Stomach (tissue), 9 donors: Measurements from ENCODE around the gene HEPACAM2. TPM values are rescaled to one million over a fixed set of nuclear protein-coding genes. Genes with fewer than 3 reads are reported as not detected.

ENCODE experiments used
- DNase-seq, 2 donors: peaks; one replicate each; pipeline versions ENCODE4 v3.0.0 to v3.0.0-alpha.2; 2013 to 2019
- H3K27ac ChIP-seq, 5 donors: fragments of 200-600 bp in 4 of 5; sonication (generic) in 4 of 5; one replicate each; pipeline ENCODE4 v1.5.1; 2013 to 2019; ENCODE audit warnings: mild to moderate bottlenecking in 1 of 5, moderate library complexity in 1 of 5
- H3K27me3 ChIP-seq, 3 donors: fragments of 200-600 bp; sonication (generic); one replicate each; pipeline ENCODE4 v1.5.1; 2017 to 2019; ENCODE audit warnings: mixed run types in 1 of 3
- H3K36me3 ChIP-seq, 4 donors: fragments of 200-600 bp; sonication (generic); 1 replicate in 3 of 4; 2 replicates in 1 of 4; pipeline ENCODE4 v1.5.1; 2016 to 2019
- H3K4me1 ChIP-seq, 4 donors: fragments of 200-600 bp; sonication (generic); one replicate each; pipeline ENCODE4 v1.5.1; 2016 to 2019
- H3K4me3 ChIP-seq, 4 donors: fragments of 200-600 bp; sonication (generic) in 3 of 4; one replicate each; pipeline ENCODE4 v1.5.1; 2016 to 2019; ENCODE audit warnings: mild to moderate bottlenecking in 1 of 4
- H3K9me3 ChIP-seq, 4 donors: fragments of 200-600 bp; sonication (generic); one replicate each; pipeline ENCODE4 v1.5.1; 2016 to 2019
- CTCF ChIP-seq, 7 experiments: fragments of 450-650 bp in 4 of 7; fragments of 200-600 bp in 3 of 7; sonication (generic) in 3 of 7; IDR thresholded peaks; one replicate each; pipeline ENCODE4 v1.5.1; 2016 to 2019; ENCODE audit warnings: antibody characterized with exemption in 7 of 7, control low read depth in 2 of 7, mild to moderate bottlenecking in 1 of 7
- EP300 ChIP-seq: sonication (generic); formaldehyde crosslinking; IDR thresholded peaks from one replicate; pipeline ENCODE4 v1.6.1; 2017; ENCODE audit warnings: antibody characterized with exemption
- POLR2A ChIP-seq, 4 donors: fragments of 450-650 bp; IDR thresholded peaks; one replicate each; pipeline ENCODE4 v1.6.1; 2016; ENCODE audit warnings: antibody characterized with exemption in 4 of 4, control low read depth in 2 of 4, mild to moderate bottlenecking in 1 of 4, moderate library complexity in 1 of 4
- POLR2AphosphoS5 ChIP-seq, 3 donors: sonication (generic); formaldehyde crosslinking; IDR thresholded peaks; one replicate each; pipeline ENCODE4 v1.6.1; 2016; ENCODE audit warnings: antibody characterized with exemption in 3 of 3
- WGBS, 5 donors: extraction: QIAGEN DNeasy Blood & Tissue Kit in 3 of 5; methylation state at CpG; one replicate each; pipeline versions ENCODE4 v1.1.5 to v1.1.7; 2013 to 2018; 5-methylcytosine and 5-hydroxymethylcytosine counted together
- intact Hi-C: fragments of 100-400 bp; cut with DNase I; formaldehyde crosslinking; loops from one replicate; pipeline ENCODE4 v1.15.1; 2023; ENCODE audit warnings: low total_unique reads
- polyA plus RNA-seq, 3 donors: library from polyadenylated mRNA; stranded (reverse); fragments of 200-250 nt; gene quantifications; one replicate each; pipeline ENCODE4 v1.2.3, GENCODE V29; 2013
- total RNA-seq, 5 donors: library from RNA; depleted of rRNA; stranded (reverse); fragments of >200 nt; gene quantifications; one replicate each; pipeline versions ENCODE4 v1.1.0 to v1.2.3, GENCODE V29; 2014 to 2016
- donor health status: healthy with polysubstance abuse.
- donor health status: Bipolar disorder and iron deficiency.
- donor health status: healthy.

HEPACAM2 gene
- total and polyA plus RNA-seq, 8 donors, result 0.83 to 6.4 (median 2.3) TPM; not detected in 1

- 77 to 87% (median 86%) methylated on average over 2 of the region's 2 CpGs for WGBS, 5 donors
- no peaks in the 10 kb centered on the region for H3K9me3 ChIP-seq
- TF ChIP-seq POLR2A (IDR thresholded peaks at IDR 0.05) (no peak), POLR2AphosphoS5 (IDR thresholded peaks at IDR 0.05) (no peak), CTCF (IDR thresholded peaks at IDR 0.05) (no peak), EP300 (no peak)
- intact Hi-C loops, result no loop called here
- H3K4me1 ChIP-seq, result peaks cover 0 to 12% (median 4%) of the 10 kb centered on the region in 4 donors
- H3K27ac ChIP-seq, result no peak overlapping the region
- H3K36me3 ChIP-seq, result peaks cover 0 to 16% (median 10%) of the 10 kb centered on the region in 4 donors
- H3K4me3 ChIP-seq, result no peak overlapping the region
- DNase-seq, result no peak
- no peaks in the 10 kb centered on the region for H3K27me3 ChIP-seq
These were observed 12.5 kb upstream of the HEPACAM2 start for GRCh38 chr7:93238748-93239147.

GRCh38 chr7:93238131-93238530, 11.9 kb upstream of the HEPACAM2 start:
- 83 to 92% (median 91%) methylated on average over 4 of the region's 4 CpGs for WGBS, 5 donors
- Histone ChIP-seq H3K4me3 (no peak overlapping the region), H3K9me3 (no peaks in the 10 kb centered on the region), H3K36me3 (peaks cover 0 to 16% (median 10%) of the 10 kb centered on the region in 4 donors), H3K4me1 (peaks cover under 1 to 18% (median 10%) of the 10 kb centered on the region in 4 donors), H3K27ac (no peak overlapping the region), H3K27me3 (no peaks in the 10 kb centered on the region)
- no peak for DNase-seq
- intact Hi-C loops, result no loop called here
- TF ChIP-seq POLR2A (IDR thresholded peaks at IDR 0.05), result no peak
- TF ChIP-seq POLR2AphosphoS5 (IDR thresholded peaks at IDR 0.05), result no peak
- no peak for TF ChIP-seq EP300
- TF ChIP-seq CTCF (IDR thresholded peaks at IDR 0.05), result no peak

- Histone ChIP-seq H3K27ac (no peak overlapping the region), H3K4me3 (no peak overlapping the region), H3K4me1 (peaks cover 11 to 28% (median 23%) of the 10 kb centered on the region in 4 donors), H3K36me3 (peaks cover 0 to 3% (median under 1%) of the 10 kb centered on the region in 4 donors), H3K27me3 (no peaks in the 10 kb centered on the region), H3K9me3 (no peaks in the 10 kb centered on the region)
- TF ChIP-seq POLR2A (IDR thresholded peaks at IDR 0.05) (no peak), EP300 (no peak), CTCF (IDR thresholded peaks at IDR 0.05) (no peak), POLR2AphosphoS5 (IDR thresholded peaks at IDR 0.05) (no peak)
- 80 to 88% (median 86%) methylated on average over 2 of the region's 2 CpGs for whole genome bisulfite sequencing, 5 donors
- intact Hi-C loops, result no loop called here
- DNase-seq, result no peak
These were observed 9.3 kb upstream of the HEPACAM2 start for GRCh38 chr7:93235541-93235940.

DNA sequence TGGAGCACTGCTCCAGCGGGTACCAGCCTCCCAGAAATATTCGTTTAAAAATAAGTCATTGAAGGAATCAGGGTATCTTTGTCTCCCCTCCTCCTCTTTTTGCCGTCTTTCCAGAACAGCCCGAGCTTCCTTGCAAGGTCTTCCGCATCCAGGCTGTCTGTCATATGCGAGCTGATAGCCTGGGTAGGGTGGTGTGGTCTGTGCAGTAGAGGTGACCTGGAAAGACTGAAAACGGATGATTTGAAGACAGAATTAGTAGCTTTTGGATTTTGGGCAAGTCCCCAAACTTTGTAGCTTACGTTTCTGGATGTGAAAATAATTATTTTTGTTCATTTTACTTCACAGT, 6.4 kb upstream of the HEPACAM2 start:
- intact Hi-C loops, result no loop called here
- Histone ChIP-seq H3K27ac (peak overlapping the region in 3 of 5 donors; percentile 83 to 87 (median 86)), H3K27me3 (no peaks in the 10 kb centered on the region), H3K9me3 (no peaks in the 10 kb centered on the region), H3K4me3 (peak overlapping the region; percentile 68 to 93 (median 81)), H3K36me3 (no peaks in the 10 kb centered on the region), H3K4me1 (peaks cover 11 to 42% (median 29%) of the 10 kb centered on the region in 4 donors)
- 0 to 2% (median 0%) methylated on average over 8 of the region's 8 CpGs for WGBS, 5 donors
- TF ChIP-seq POLR2AphosphoS5 (IDR thresholded peaks at IDR 0.05) (no peak), EP300 (no peak), CTCF (IDR thresholded peaks at IDR 0.05) (no peak), POLR2A (IDR thresholded peaks at IDR 0.05) (no peak)
- DNase-seq, result peak in 1 of 2 donors; percentile 20
